ENCODE results near the gene KMT2A.
"Not testable (repeated sequence)": the region's sequence is repeated elsewhere in the genome, so short reads cannot be mapped to it uniquely, and the experiment has no call there.

The KMT2A gene

GRCh38 chr11:118532852-118533768 lies 96.8 kb downstream of the KMT2A start:
- no peak for DNase-seq (ENCODE audit: low read depth, low spot score)

- no peak for DNase-seq (ENCODE audit: low read depth, low spot score)
These were observed 97.8 kb downstream of the KMT2A start for GRCh38 chr11:118533769-118534729.

GRCh38 chr11:118535261-118535660 lies 99.0 kb downstream of the KMT2A start:
- DNase-seq (ENCODE audit: low read depth, low spot score), result no peak

GRCh38 chr11:118536726-118537125 lies 100.4 kb downstream of the KMT2A start:
- DNase-seq (ENCODE audit: low read depth, low spot score), result no peak

- DNase-seq (ENCODE audit: low read depth, low spot score), result no peak
These were observed 101.2 kb downstream of the KMT2A start for GRCh38 chr11:118537409-118537980.

- DNase-seq (ENCODE audit: low read depth, low spot score), result no peak
These were observed 107.8 kb downstream of the KMT2A start for GRCh38 chr11:118544010-118544646.

- DNase-seq (ENCODE audit: low read depth, low spot score), result no peak
These were observed 108.3 kb downstream of the KMT2A start for GRCh38 chr11:118544647-118545010.

- no peak for DNase-seq (ENCODE audit: low read depth, low spot score)
These were observed 109.2 kb downstream of the KMT2A start for GRCh38 chr11:118545533-118545932.

- DNase-seq (ENCODE audit: low read depth, low spot score), result no peak
These were observed 110.8 kb downstream of the KMT2A start for GRCh38 chr11:118547132-118547531.

GRCh38 chr11:118552341-118552740 lies 116.0 kb downstream of the KMT2A start:
- no peak for DNase-seq (ENCODE audit: low read depth, low spot score)

- no peak for DNase-seq (ENCODE audit: low read depth, low spot score)
These were observed 124.5 kb downstream of the KMT2A start for GRCh38 chr11:118560806-118561205.

- DNase-seq (ENCODE audit: low read depth, low spot score), result no peak
These were observed 128.8 kb downstream of the KMT2A start for GRCh38 chr11:118565051-118565450.

- no peak for DNase-seq (ENCODE audit: low read depth, low spot score)
These were observed 133.4 kb downstream of the KMT2A start for GRCh38 chr11:118569670-118570069.

GRCh38 chr11:118570787-118571186 lies 134.5 kb downstream of the KMT2A start:
- DNase-seq (ENCODE audit: low read depth, low spot score), result no peak

- not testable (repeated sequence) for DNase-seq (ENCODE audit: low read depth, low spot score)
These were observed 135.4 kb downstream of the KMT2A start for GRCh38 chr11:118571701-118572060.

- peak; percentile 43 for DNase-seq (ENCODE audit: low read depth, low spot score)
These were observed 136.0 kb downstream of the KMT2A start, which contains the start of gene ARCN1 for GRCh38 chr11:118572061-118572980. ARCN1 (plus strand) TSS chr11:118572409; CDS start chr11:118572548, 139 bp downstream.

- DNase-seq (ENCODE audit: low read depth, low spot score), result no peak
These were observed 136.8 kb downstream of the KMT2A start for GRCh38 chr11:118572981-118573550.

GRCh38 chr11:118574636-118575035 lies 138.3 kb downstream of the KMT2A start:
- no peak for DNase-seq (ENCODE audit: low read depth, low spot score)

Data from smooth muscle cell of the brain vasculature (primary cell).